ENCODE data around the gene SFSWAP. TPM values are rescaled to one million over a fixed set of nuclear protein-coding genes. Genes with fewer than 3 reads are reported as not detected.

Gene SFSWAP
- total RNA-seq, 1 experiment from 2014 or later, result 50.4 TPM

GRCh38 chr12:131671276-131671675 is 39.6 kb upstream of the SFSWAP start:
- CTCF ChIA-PET, result no interaction called here
- Histone ChIP-seq H2AFZ (ENCODE audit: low read depth, low read length, poor library complexity, severe bottlenecking) (no peak overlapping the region), H3K27ac (ENCODE audit: low read depth, low read length) (no peak overlapping the region), H4K20me1 (ENCODE audit: insufficient read depth) (no peaks in the 10 kb centered on the region), H3K27me3 (ENCODE audit: insufficient read depth, low read length) (peaks cover 16% of the 10 kb centered on the region), H3K4me1 (ENCODE audit: control insufficient read depth in 1 of 2, insufficient read depth in 2 of 2, low read length in 2 of 2) (peaks cover 0 to 10% of the 10 kb centered on the region in 2 experiments; a peak in 2 of 4 replicates), H3K4me3 (replicated peaks in 1 of 2; ENCODE audit: low read depth in 1 of 2, low read length in 2 of 2) (no peak overlapping the region), H3K36me3 (ENCODE audit: control insufficient read depth in 1 of 2, insufficient read depth in 2 of 2, low read length in 2 of 2) (no peaks in the 10 kb centered on the region), H3K4me2 (ENCODE audit: low read length) (no peak overlapping the region), H3K9me3 (ENCODE audit: control insufficient read depth in 1 of 2, insufficient read depth in 1 of 2, low read depth in 1 of 2, low read length in 2 of 2) (peaks cover 0 to 8% of the 10 kb centered on the region in 2 experiments; a peak in 1 of 4 replicates), H3K9me2 (ENCODE audit: insufficient read depth) (no peaks in the 10 kb centered on the region), H3K79me2 (ENCODE audit: insufficient read depth, low read length) (no peaks in the 10 kb centered on the region), H3K9ac (ENCODE audit: low read length) (no peak overlapping the region)
- ATAC-seq, result no peak
- BruUV-seq (replicated peaks), result no TSS peak
- RAD21 ChIA-PET (ENCODE audit: low non-redundant PET in 1 of 2, low total read pairs in 2 of 2, uncharacterized antibody in 2 of 2, unreplicated experiment in 2 of 2), result no interaction called here
- no peak for TF ChIP-seq CBX3 (IDR thresholded peaks at IDR 0.05; ENCODE audit: low read depth)
- no peak for TF ChIP-seq ELF1 (IDR thresholded peaks at IDR 0.05; ENCODE audit: borderline replicate concordance, low read depth)
- TF ChIP-seq JUND (IDR thresholded peaks at IDR 0.05), result no peak
- TF ChIP-seq POLR2A (IDR thresholded peaks at IDR 0.05; ENCODE audit: borderline replicate concordance, extremely low read depth, insufficient read depth, insufficient read length), result no peak
- TF ChIP-seq REST (IDR thresholded peaks at IDR 0.05; ENCODE audit: low read depth), result no peak
- no peak for TF ChIP-seq EZH2phosphoT487 (IDR thresholded peaks at IDR 0.05; ENCODE audit: borderline replicate concordance)
- no peak for TF ChIP-seq TCF7L2 (IDR thresholded peaks at IDR 0.05; ENCODE audit: borderline replicate concordance, extremely low read depth, insufficient read depth, insufficient read length)
- TF ChIP-seq ATF3 (IDR thresholded peaks at IDR 0.05), result no peak
- DNase-seq (ENCODE audit: low read depth, low spot score), result no peak
- POLR2A ChIA-PET, result no interaction called here
- intact Hi-C loops (cut with micrococcal nuclease), result no loop called here
